Measurements from ENCODE around the gene EFL1.

- TF ChIP-seq POLR2A (IDR thresholded peaks at IDR 0.05) (no peak), CTCF (IDR thresholded peaks at IDR 0.05) (no peak)
Observed at GRCh38 chr15:82306791-82307713, 44.5 kb upstream of the EFL1 start.

Measured in uterus (tissue), 2 donors.